T-helper 2 cell (primary cell): ENCODE results near the gene HES5.
A peak's percentile ranks its signal among the peaks of the same experiment; 100 is the strongest.
"Not testable (repeated sequence)": the region's sequence is repeated elsewhere in the genome, so short reads cannot be mapped to it uniquely, and the experiment has no call there.

Experiments used
- DNase-seq, 5 experiments: peaks; one replicate each; pipeline versions ENCODE4 v3.0.0 to v3.0.0-alpha.2; 2012 to 2022
- total RNA-seq, 2 donors: gene quantifications; one replicate each; lab custom pipeline; 2026; lab: John Stamatoyannopoulos, UW

Gene HES5
- total RNA-seq = 0 to 0.07 reads per million in 2 donors

- peak in 1 of 5 experiments; percentile 37 for DNase-seq
These were observed at the start of gene HES5 for GRCh38 chr1:2529784-2530512. HES5 (minus strand) TSS chr1:2530263; CDS start chr1:2530164, 99 bp downstream.

- peak in 1 of 5 experiments; percentile 26 for DNase-seq
These were observed 48.7 kb upstream of the HES5 start for GRCh38 chr1:2578758-2579118.

GRCh38 chr1:2577565-2578075 lies 47.6 kb upstream of the HES5 start:
- DNase-seq = peak in 3 of 5 experiments; percentile 39 to 74 (median 44)

GRCh38 chr1:2575801-2576663 lies 46.0 kb upstream of the HES5 start:
- DNase-seq = no peak

GRCh38 chr1:2574350-2574749 lies 44.3 kb upstream of the HES5 start:
- DNase-seq = no peak

- no peak for DNase-seq
These were observed 43.3 kb upstream of the HES5 start for GRCh38 chr1:2573250-2573920.

- DNase-seq = no peak
These were observed 41.3 kb upstream of the HES5 start for GRCh38 chr1:2571348-2571747.

GRCh38 chr1:2570332-2570731 lies 40.3 kb upstream of the HES5 start:
- no peak for DNase-seq

- DNase-seq = not testable (repeated sequence)
These were observed 39.6 kb upstream of the HES5 start for GRCh38 chr1:2569703-2570102.

- DNase-seq = no peak
These were observed 39.0 kb upstream of the HES5 start for GRCh38 chr1:2569060-2569459.

GRCh38 chr1:2568187-2568816 lies 38.2 kb upstream of the HES5 start:
- DNase-seq = not testable (repeated sequence)

GRCh38 chr1:2567083-2567679 lies 37.1 kb upstream of the HES5 start:
- DNase-seq = no peak

- no peak for DNase-seq
These were observed 36.3 kb upstream of the HES5 start for GRCh38 chr1:2566101-2567045.

- no peak for DNase-seq
These were observed 34.8 kb upstream of the HES5 start for GRCh38 chr1:2564815-2565374.

- DNase-seq = no peak
These were observed 34.1 kb upstream of the HES5 start for GRCh38 chr1:2564006-2564814.

GRCh38 chr1:2563205-2563604 lies 33.1 kb upstream of the HES5 start:
- no peak for DNase-seq

GRCh38 chr1:2561898-2562895 lies 32.1 kb upstream of the HES5 start:
- DNase-seq = no peak

- no peak for DNase-seq
These were observed 31.4 kb upstream of the HES5 start for GRCh38 chr1:2561446-2561845.
